ENCODE results near the gene GNG12. TPM values are rescaled to one million over a fixed set of nuclear protein-coding genes. Genes with fewer than 3 reads are reported as not detected.

Gene GNG12
- polyA plus RNA-seq, 3 donors: 0.03 TPM; not detected in 2

DNA sequence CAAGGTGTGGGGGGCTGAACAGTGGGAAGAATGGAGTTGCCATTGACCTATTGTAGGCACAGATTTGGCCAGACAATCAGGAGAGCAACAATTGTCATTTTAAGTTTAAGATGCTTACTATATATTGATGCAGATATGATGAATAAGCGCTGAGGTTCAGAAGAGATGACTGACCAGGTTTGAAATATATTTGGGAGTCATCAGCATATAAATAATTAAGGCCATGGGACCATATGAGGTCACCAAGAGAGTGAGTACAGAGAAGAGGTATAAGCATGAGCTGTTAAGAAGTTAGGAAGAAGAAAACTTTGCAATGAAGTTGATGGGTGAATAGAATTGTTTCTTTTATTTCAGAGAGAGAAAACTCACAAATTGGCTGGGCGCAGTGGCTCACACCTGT, 152.8 kb downstream of the GNG12 start:
- Histone ChIP-seq H3K79me2 (ENCODE audit: insufficient read depth, low read length) (peaks cover 1% of the 10 kb centered on the region), H3K4me1 (ENCODE audit: control insufficient read depth in 1 of 2, insufficient read depth in 2 of 2, low read length in 2 of 2) (peaks cover 19 to 27% of the 10 kb centered on the region in 2 donors), H4K20me1 (ENCODE audit: insufficient read depth, low read length) (peaks cover 2% of the 10 kb centered on the region), H3K4me2 (replicated peaks; ENCODE audit: extremely low read depth, low read length, poor library complexity, severe bottlenecking) (no peak overlapping the region), H3K9me3 (replicated peaks in 1 of 2; ENCODE audit: control insufficient read depth in 1 of 2, insufficient read depth in 1 of 2, low read length in 2 of 2) (no peaks in the 10 kb centered on the region), H2AFZ (ENCODE audit: insufficient read depth, low read depth, low read length, poor library complexity, severe bottlenecking) (no peak overlapping the region), H3K4me3 (replicated peaks in 1 of 3; ENCODE audit: low read depth in 2 of 3, low read length in 3 of 3) (no peak overlapping the region), H3K27me3 (ENCODE audit: control insufficient read depth in 2 of 2, insufficient read depth in 2 of 2, low read length in 2 of 2) (no peaks in the 10 kb centered on the region), H3K9ac (ENCODE audit: insufficient read depth, low read length, poor library complexity, severe bottlenecking) (no peak overlapping the region), H3K36me3 (replicated peaks in 1 of 2; ENCODE audit: control insufficient read depth in 1 of 2, insufficient read depth in 2 of 2, low read length in 2 of 2) (no peaks in the 10 kb centered on the region), H3K27ac (ENCODE audit: low read depth in 1 of 2, low read length in 2 of 2) (no peak overlapping the region)
- peaks cover 23% of the 10 kb centered on the region for H3K4me1 Mint-ChIP-seq
- TF ChIP-seq, protein P1, sequence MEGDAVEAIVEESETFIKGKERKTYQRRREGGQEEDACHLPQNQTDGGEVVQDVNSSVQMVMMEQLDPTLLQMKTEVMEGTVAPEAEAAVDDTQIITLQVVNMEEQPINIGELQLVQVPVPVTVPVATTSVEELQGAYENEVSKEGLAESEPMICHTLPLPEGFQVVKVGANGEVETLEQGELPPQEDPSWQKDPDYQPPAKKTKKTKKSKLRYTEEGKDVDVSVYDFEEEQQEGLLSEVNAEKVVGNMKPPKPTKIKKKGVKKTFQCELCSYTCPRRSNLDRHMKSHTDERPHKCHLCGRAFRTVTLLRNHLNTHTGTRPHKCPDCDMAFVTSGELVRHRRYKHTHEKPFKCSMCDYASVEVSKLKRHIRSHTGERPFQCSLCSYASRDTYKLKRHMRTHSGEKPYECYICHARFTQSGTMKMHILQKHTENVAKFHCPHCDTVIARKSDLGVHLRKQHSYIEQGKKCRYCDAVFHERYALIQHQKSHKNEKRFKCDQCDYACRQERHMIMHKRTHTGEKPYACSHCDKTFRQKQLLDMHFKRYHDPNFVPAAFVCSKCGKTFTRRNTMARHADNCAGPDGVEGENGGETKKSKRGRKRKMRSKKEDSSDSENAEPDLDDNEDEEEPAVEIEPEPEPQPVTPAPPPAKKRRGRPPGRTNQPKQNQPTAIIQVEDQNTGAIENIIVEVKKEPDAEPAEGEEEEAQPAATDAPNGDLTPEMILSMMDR (IDR thresholded peaks at IDR 0.05): no peak
- WGBS (ENCODE audit: insufficient coverage): 100% methylated on average over 2 of the region's 2 CpGs
- no peak overlapping the region for H3K4me3 Mint-ChIP-seq
- H3K27ac Mint-ChIP-seq: no peak overlapping the region
- H3K36me3 Mint-ChIP-seq: no peaks in the 10 kb centered on the region
- no peaks in the 10 kb centered on the region for H3K9me3 Mint-ChIP-seq
- H3K27me3 Mint-ChIP-seq (ENCODE audit: low read depth in 3 of 3): peaks cover 1 to 2% (median 2%) of the 10 kb centered on the region in 3 donors
- no peak for DNase-seq
- intact Hi-C loops (cut with micrococcal nuclease): loop anchor here in 1 of 2 donors (10.0 kb wide), 1 partner anchor 246 kb away; the partner anchor contains the start of gene SERBP1

DNA sequence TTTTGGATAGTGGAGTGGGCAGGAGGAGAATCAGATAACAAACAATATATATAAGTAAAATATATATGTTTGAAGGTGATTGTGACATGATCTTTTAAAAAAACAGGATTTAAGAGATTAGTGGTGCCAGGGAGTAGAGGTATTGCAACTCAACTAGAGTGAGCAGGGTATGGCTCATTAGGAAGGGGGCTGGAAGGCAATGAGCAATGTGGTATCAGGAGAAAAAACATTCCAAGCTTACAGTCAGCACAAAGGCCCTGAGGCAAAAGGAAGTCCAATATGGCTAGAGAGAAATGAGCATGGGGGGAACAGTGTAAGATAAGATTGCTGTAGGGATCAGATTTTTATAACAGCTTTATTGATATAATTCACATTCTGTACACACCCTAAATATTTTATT, 153.6 kb downstream of the GNG12 start:
- H3K79me2 ChIP-seq (ENCODE audit: insufficient read depth, low read length): no peaks in the 10 kb centered on the region
- no peaks in the 10 kb centered on the region for H3K36me3 ChIP-seq (replicated peaks in 1 of 2; ENCODE audit: control insufficient read depth in 1 of 2, insufficient read depth in 2 of 2, low read length in 2 of 2)
- TF ChIP-seq, protein P1 (IDR thresholded peaks at IDR 0.05): no peak
- Mint-ChIP-seq H3K27me3 (ENCODE audit: low read depth in 3 of 3) (peaks cover 1 to 3% (median 2%) of the 10 kb centered on the region in 3 donors), H3K4me1 (peaks cover 22% of the 10 kb centered on the region), H3K9me3 (no peaks in the 10 kb centered on the region), H3K36me3 (no peaks in the 10 kb centered on the region), H3K27ac (no peak overlapping the region), H3K4me3 (no peak overlapping the region)
- H3K27me3 ChIP-seq (ENCODE audit: control insufficient read depth in 2 of 2, insufficient read depth in 2 of 2, low read length in 2 of 2): no peaks in the 10 kb centered on the region
- no peak overlapping the region for H3K4me2 ChIP-seq (replicated peaks; ENCODE audit: extremely low read depth, low read length, poor library complexity, severe bottlenecking)
- H4K20me1 ChIP-seq (ENCODE audit: insufficient read depth, low read length): no peaks in the 10 kb centered on the region
- peaks cover 22 to 25% of the 10 kb centered on the region in 2 donors for H3K4me1 ChIP-seq (ENCODE audit: control insufficient read depth in 1 of 2, insufficient read depth in 2 of 2, low read length in 2 of 2)
- no peak overlapping the region for H2AFZ ChIP-seq (ENCODE audit: insufficient read depth, low read depth, low read length, poor library complexity, severe bottlenecking)
- no peak overlapping the region for H3K27ac ChIP-seq (ENCODE audit: low read depth in 1 of 2, low read length in 2 of 2)
- DNase-seq: no peak
- no peak overlapping the region for H3K9ac ChIP-seq (ENCODE audit: insufficient read depth, low read length, poor library complexity, severe bottlenecking)
- H3K4me3 ChIP-seq (replicated peaks in 1 of 3; ENCODE audit: low read depth in 2 of 3, low read length in 3 of 3): no peak overlapping the region
- intact Hi-C loops (cut with micrococcal nuclease): loop anchor here in 1 of 2 donors (10.0 kb wide), 1 partner anchor 245 kb away; the partner anchor contains the start of gene SERBP1
- no peaks in the 10 kb centered on the region for H3K9me3 ChIP-seq (replicated peaks in 1 of 2; ENCODE audit: control insufficient read depth in 1 of 2, insufficient read depth in 1 of 2, low read length in 2 of 2)

Data from CD14-positive monocyte (primary cell).